ENCODE data around the gene ADAM15. TPM values are rescaled to one million over a fixed set of nuclear protein-coding genes. Genes with fewer than 3 reads are reported as not detected.

The ADAM15 gene
- total and polyA plus RNA-seq, 4 donors: 10.8 to 26.8 (median 17.5) TPM

GRCh38 chr1:155051777-155052398 lies 772 bp downstream of the ADAM15 start:
- peaks cover 9 to 51% (median 28%) of the 10 kb centered on the region in 4 donors for H3K4me1 ChIP-seq (ENCODE audit: control insufficient read depth in 4 of 4, insufficient read depth in 4 of 4, low read length in 3 of 4)

More at GRCh38 chr1:155051777-155052398, 772 bp downstream of the ADAM15 start:
- 5% methylated on average over 27 of the region's 27 CpGs for WGBS
- Histone ChIP-seq H3K9ac (ENCODE audit: low read depth in 1 of 2, low read length in 2 of 2) (peak overlapping the region; percentile 46 to 50), H3K4me3 (ENCODE audit: low read depth in 1 of 3, low read length in 3 of 3) (peak overlapping the region; percentile 12 to 75 (median 67)), H3K27me3 (ENCODE audit: control insufficient read depth in 4 of 4, insufficient read depth in 4 of 4, low read length in 3 of 4) (no peaks in the 10 kb centered on the region), H3K27ac (ENCODE audit: low read depth in 1 of 2, low read length in 2 of 2) (peak overlapping the region; percentile 60 to 80), H3K9me3 (ENCODE audit: control insufficient read depth in 4 of 4, low read length in 3 of 4) (no peaks in the 10 kb centered on the region), H3K36me3 (ENCODE audit: control insufficient read depth in 4 of 4, insufficient read depth in 3 of 4, low read depth in 1 of 4, low read length in 3 of 4) (peaks cover 0 to 4% (median 2%) of the 10 kb centered on the region in 4 donors)
- no peak for TF ChIP-seq YY1 (IDR thresholded peaks at IDR 0.05)
- TF ChIP-seq GABPA (IDR thresholded peaks at IDR 0.05 in 1 of 2, conservative IDR thresholded peaks at IDR 0.05 in 1 of 2): no peak
- TF ChIP-seq HNF4A (conservative IDR thresholded peaks at IDR 0.05): no peak
- TF ChIP-seq RXRA (IDR thresholded peaks at IDR 0.05): no peak
- no peak for TF ChIP-seq ZBTB33 (IDR thresholded peaks at IDR 0.05)
- TF ChIP-seq CTCF (IDR thresholded peaks at IDR 0.05; ENCODE audit: low read depth, low read length, missing input control): no peak
- TF ChIP-seq REST (IDR thresholded peaks at IDR 0.05): no peak
- no peak for TF ChIP-seq MAX (IDR thresholded peaks at IDR 0.05)
- TF ChIP-seq SP1 (IDR thresholded peaks at IDR 0.05): no peak
- TF ChIP-seq TAF1 (conservative IDR thresholded peaks at IDR 0.05): no peak
- TF ChIP-seq NR2F2 (IDR thresholded peaks at IDR 0.05): no peak
- no peak for TF ChIP-seq FOXA2 (IDR thresholded peaks at IDR 0.05)
- TF ChIP-seq ATF3 (IDR thresholded peaks at IDR 0.05): no peak
- DNase-seq (ENCODE audit: low spot score): no peak
